Hepatocyte (in vitro differentiated cells): ENCODE results near the gene IMMP2L.

ENCODE experiments used
- CTCF ChIP-seq: fragments of 200-600 bp; sonication (generic); IDR thresholded peaks from 2 replicates; pipeline ENCODE4 v1.5.1; 2016; ENCODE audit warnings: antibody characterized with exemption, mild to moderate bottlenecking; ENCODE audit not compliant: poor library complexity
- EZH2 ChIP-seq: fragments of 200-600 bp; sonication (generic); IDR thresholded peaks from 2 replicates; pipeline ENCODE4 v1.6.1; 2016; ENCODE audit warnings: antibody characterized with exemption, mild to moderate bottlenecking, borderline replicate concordance
- EZH2phosphoT487 ChIP-seq: fragments of 200-600 bp; sonication (generic); IDR thresholded peaks from one replicate; pipeline ENCODE4 v1.6.1; 2018; ENCODE audit warnings: antibody characterized with exemption, mild to moderate bottlenecking, low read depth, moderate library complexity; ENCODE audit not compliant: unreplicated experiment, severe bottlenecking

- TF ChIP-seq CTCF (no peak), EZH2 (no peak), EZH2phosphoT487 (no peak)
Measured at GRCh38 chr7:111091593-111092358, 470.5 kb downstream of the IMMP2L start.
